GM19023 (cell line): ENCODE data around the gene FCER1G.

Source experiments
- ATAC-seq: cut with Tn5 transposase; IDR thresholded peaks from one replicate; pipeline ENCODE4 v1.9.1; 2021; ENCODE audit warnings: mild to moderate bottlenecking, moderate library complexity; ENCODE audit not compliant: unreplicated experiment

FCER1G gene

GRCh38 chr1:161261261-161262235 lies 46.5 kb downstream of the FCER1G start:
- ATAC-seq: no peak

GRCh38 chr1:161265305-161265704 lies 50.2 kb downstream of the FCER1G start:
- no peak for ATAC-seq

GRCh38 chr1:161266202-161266601 lies 51.1 kb downstream of the FCER1G start:
- ATAC-seq: no peak

GRCh38 chr1:161266836-161267235 lies 51.7 kb downstream of the FCER1G start:
- ATAC-seq: no peak

GRCh38 chr1:161267321-161267720 lies 52.2 kb downstream of the FCER1G start:
- ATAC-seq: no peak
